A673 (cell line): ENCODE data around the gene TBL1X. TPM values are rescaled to one million over a fixed set of nuclear protein-coding genes. Genes with fewer than 3 reads are reported as not detected.

Source experiments
- BruUV-seq: library from RNA; stranded (reverse); fragments of 400-500 nt; replicated peaks from 2 replicates; lab custom pipeline; 2021; lab: Mats Ljungman, UMichigan
- CTCF ChIA-PET: fragments of 300-600 bp; sonication (Branson Sonifier 250); formaldehyde crosslinking; loops from one replicate; lab custom pipeline; 2022; ENCODE audit warnings: antibody characterized with exemption; lab: Charles Lee
- POLR2A ChIA-PET: fragments of 300-600 bp; sonication (Branson Sonifier 250); formaldehyde crosslinking; loops from one replicate; lab custom pipeline; 2022; ENCODE audit warnings: antibody characterized with exemption; ENCODE audit not compliant: low non-redundant PET; lab: Charles Lee
- DNase-seq: peaks from one replicate; pipeline ENCODE4 v3.0.0-alpha.2; 2015; ENCODE audit warnings: low spot score
- H3K27ac ChIP-seq: fragments of 200-600 bp; sonication (generic); 2 replicates; pipeline ENCODE4 v1.5.1; 2016; ENCODE audit warnings: mixed run types, low read depth, mild to moderate bottlenecking, mixed read lengths, antibody characterized with exemption, low read length; ENCODE audit not compliant: poor library complexity, severe bottlenecking
- H3K27me3 ChIP-seq: fragments of 200-600 bp; sonication (generic); replicated peaks from 2 replicates; pipeline ENCODE4 v1.6.1; 2017; ENCODE audit warnings: mixed run types, low read depth, mild to moderate bottlenecking, mixed read lengths, antibody characterized with exemption, low read length; ENCODE audit not compliant: insufficient read depth, poor library complexity
- H3K36me3 ChIP-seq: fragments of 200-600 bp; sonication (generic); 2 replicates; pipeline ENCODE4 v1.6.1; 2016; ENCODE audit warnings: mixed run types, mild to moderate bottlenecking, mixed read lengths, antibody characterized with exemption, low read length; ENCODE audit not compliant: insufficient read depth, poor library complexity, severe bottlenecking
- H3K4me1 ChIP-seq: fragments of 200-600 bp; sonication (generic); 2 replicates; pipeline ENCODE4 v1.6.1; 2017; ENCODE audit warnings: mixed run types, mild to moderate bottlenecking, mixed read lengths, antibody characterized with exemption, low read length; ENCODE audit not compliant: insufficient read depth, poor library complexity, severe bottlenecking
- H3K4me3 ChIP-seq: fragments of 200-600 bp; sonication (generic); 2 replicates; pipeline ENCODE4 v1.5.1; 2016; ENCODE audit warnings: low read depth, mixed run types, mild to moderate bottlenecking, mixed read lengths, low read length; ENCODE audit not compliant: poor library complexity, severe bottlenecking
- H3K9me3 ChIP-seq: fragments of 200-600 bp; sonication (generic); 2 replicates; pipeline ENCODE4 v1.6.1; 2016; ENCODE audit warnings: mixed run types, low read depth, mild to moderate bottlenecking, mixed read lengths, antibody characterized with exemption, low read length; ENCODE audit not compliant: poor library complexity, severe bottlenecking
- EZH2 ChIP-seq: fragments of 200-600 bp; sonication (generic); IDR thresholded peaks from 2 replicates; pipeline ENCODE4 v1.6.1; 2017; ENCODE audit warnings: borderline replicate concordance, low read depth, mild to moderate bottlenecking, mixed read lengths, antibody characterized with exemption, low read length; ENCODE audit not compliant: poor library complexity, severe bottlenecking
- intact Hi-C: fragments of 100-400 bp; cut with micrococcal nuclease; formaldehyde crosslinking; loops from one replicate; pipeline ENCODE4 v1.10.0; 2022; ENCODE audit not compliant: unreplicated experiment
- total RNA-seq: library from RNA; stranded (reverse); gene quantifications from 2 replicates; pipeline ENCODE4 v1.2.3, GENCODE V29; 2021
- TF ChIP-seq, protein P1 (sequence below): fragments of 300-800, 200-600 bp; sonication (generic); conservative IDR thresholded peaks from 2 replicates; pipeline ENCODE4 v1.5.1; 2017; ENCODE audit warnings: low read depth, mild to moderate bottlenecking, antibody characterized with exemption, low read length, moderate library complexity, mixed read lengths

Gene TBL1X
- total RNA-seq, 1 experiment from 2014 or later = 26.9 TPM

DNA sequence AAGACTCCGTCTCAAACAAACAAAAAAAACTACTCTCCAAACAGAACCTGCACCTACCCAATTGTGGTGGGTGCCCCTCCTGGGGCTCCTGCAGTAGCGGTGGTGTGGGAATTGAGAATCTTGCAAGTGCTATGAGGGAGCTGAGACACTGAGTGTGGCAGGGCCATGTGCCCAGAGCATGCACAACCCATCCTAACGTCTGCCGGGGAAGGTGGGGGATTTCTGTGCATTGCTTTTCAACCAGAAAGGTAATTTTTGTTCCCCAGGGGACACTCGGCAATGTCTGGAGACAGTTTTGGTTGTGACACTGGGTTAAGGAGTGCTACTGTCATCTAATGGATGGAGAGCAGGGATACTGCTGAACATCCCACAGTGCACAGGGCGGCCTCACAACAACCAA lies 35.7 kb downstream of the TBL1X start:
- intact Hi-C loops = no loop called here
- H3K4me1 ChIP-seq = no peaks in the 10 kb centered on the region
- ChIA-PET POLR2A (no interaction called here), CTCF (no interaction called here)
- no peak for TF ChIP-seq EZH2
- TF ChIP-seq, protein P1, sequence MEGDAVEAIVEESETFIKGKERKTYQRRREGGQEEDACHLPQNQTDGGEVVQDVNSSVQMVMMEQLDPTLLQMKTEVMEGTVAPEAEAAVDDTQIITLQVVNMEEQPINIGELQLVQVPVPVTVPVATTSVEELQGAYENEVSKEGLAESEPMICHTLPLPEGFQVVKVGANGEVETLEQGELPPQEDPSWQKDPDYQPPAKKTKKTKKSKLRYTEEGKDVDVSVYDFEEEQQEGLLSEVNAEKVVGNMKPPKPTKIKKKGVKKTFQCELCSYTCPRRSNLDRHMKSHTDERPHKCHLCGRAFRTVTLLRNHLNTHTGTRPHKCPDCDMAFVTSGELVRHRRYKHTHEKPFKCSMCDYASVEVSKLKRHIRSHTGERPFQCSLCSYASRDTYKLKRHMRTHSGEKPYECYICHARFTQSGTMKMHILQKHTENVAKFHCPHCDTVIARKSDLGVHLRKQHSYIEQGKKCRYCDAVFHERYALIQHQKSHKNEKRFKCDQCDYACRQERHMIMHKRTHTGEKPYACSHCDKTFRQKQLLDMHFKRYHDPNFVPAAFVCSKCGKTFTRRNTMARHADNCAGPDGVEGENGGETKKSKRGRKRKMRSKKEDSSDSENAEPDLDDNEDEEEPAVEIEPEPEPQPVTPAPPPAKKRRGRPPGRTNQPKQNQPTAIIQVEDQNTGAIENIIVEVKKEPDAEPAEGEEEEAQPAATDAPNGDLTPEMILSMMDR = no peak
- no TSS peak for BruUV-seq
- H3K36me3 ChIP-seq = peaks cover 7% of the 10 kb centered on the region
- no peak overlapping the region for H3K27ac ChIP-seq
- no peak overlapping the region for H3K4me3 ChIP-seq
- H3K27me3 ChIP-seq = no peaks in the 10 kb centered on the region
- H3K9me3 ChIP-seq = no peaks in the 10 kb centered on the region
- no peak for DNase-seq

DNA sequence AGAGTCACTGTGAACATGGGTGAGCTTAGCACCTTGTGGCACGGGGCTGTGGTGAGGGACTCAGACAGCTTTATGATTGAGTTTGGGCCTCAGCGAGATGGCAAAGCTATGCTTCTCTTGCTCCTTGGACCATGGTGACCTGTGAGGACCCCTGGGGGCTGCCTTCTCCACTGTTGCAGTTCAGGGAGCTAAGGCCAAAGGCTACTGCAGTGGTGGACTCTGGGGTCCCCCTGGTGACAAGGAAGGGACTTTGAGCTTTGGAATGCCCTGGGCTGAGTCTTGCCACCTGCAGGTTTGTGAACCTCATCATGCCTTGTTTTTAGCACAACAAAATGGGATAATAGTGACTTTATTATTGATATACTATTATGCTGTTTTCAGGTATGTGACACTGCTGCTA lies 36.5 kb downstream of the TBL1X start:
- no peak for TF ChIP-seq EZH2
- TF ChIP-seq, protein P1 = no peak
- Histone ChIP-seq H3K27me3 (no peaks in the 10 kb centered on the region), H3K27ac (no peak overlapping the region), H3K9me3 (no peaks in the 10 kb centered on the region), H3K4me3 (no peak overlapping the region), H3K36me3 (peaks cover 4% of the 10 kb centered on the region), H3K4me1 (no peaks in the 10 kb centered on the region)
- ChIA-PET CTCF (no interaction called here), POLR2A (no interaction called here)
- no peak for DNase-seq
- BruUV-seq = no TSS peak
- intact Hi-C loops = no loop called here

DNA sequence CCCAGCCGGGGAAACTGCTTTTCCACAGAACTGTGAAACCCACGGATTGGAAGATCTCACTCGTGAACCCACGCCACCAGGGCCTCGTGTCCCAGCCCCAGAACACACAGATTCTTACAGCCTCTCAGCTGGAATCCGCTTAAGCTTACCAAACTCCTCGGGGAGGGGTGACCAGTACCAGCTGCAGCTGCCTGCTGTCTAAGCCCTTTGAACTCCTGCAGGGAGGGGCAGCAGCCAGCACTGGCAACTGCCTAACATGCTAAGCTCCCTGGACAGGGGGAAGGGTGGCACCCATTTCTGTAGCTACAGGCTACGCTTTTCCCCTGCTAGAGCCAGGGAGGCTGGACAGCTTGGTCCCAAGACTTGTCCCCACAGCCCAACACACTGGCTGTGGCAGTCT lies 38.4 kb downstream of the TBL1X start:
- no peak for DNase-seq
- intact Hi-C loops = no loop called here
- POLR2A ChIA-PET = no interaction called here
- no peaks in the 10 kb centered on the region for H3K9me3 ChIP-seq
- BruUV-seq = no TSS peak
- CTCF ChIA-PET = no interaction called here
- H3K4me3 ChIP-seq = no peak overlapping the region
- TF ChIP-seq, protein P1 = no peak
- TF ChIP-seq EZH2 = no peak
- H3K36me3 ChIP-seq = peaks cover 4% of the 10 kb centered on the region
- H3K27ac ChIP-seq = no peak overlapping the region
- no peaks in the 10 kb centered on the region for H3K4me1 ChIP-seq
- no peaks in the 10 kb centered on the region for H3K27me3 ChIP-seq
